Endometrial microvascular endothelial cells (primary cell): Measurements from ENCODE around the gene ZNF513. TPM values are rescaled to one million over a fixed set of nuclear protein-coding genes. Genes with fewer than 3 reads are reported as not detected.

Experiments
- in situ Hi-C: cut with HindIII; loops from 2 replicates; pipeline ENCODE4 v1.10.0; 2017; ENCODE audit warnings: low sequenced_read_pairs, low pct_unique_long_range_greater_than_20kb; ENCODE audit errors: inconsistent ontology term
- total RNA-seq: library from RNA; depleted of rRNA; stranded (reverse); fragments of >200 nt; gene quantifications from one replicate; pipeline ENCODE4 v1.2.3, GENCODE V29; 2015; ENCODE audit errors: inconsistent ontology term

The ZNF513 gene
- total RNA-seq, 1 donor from 2014 or later = 4.4 TPM

DNA sequence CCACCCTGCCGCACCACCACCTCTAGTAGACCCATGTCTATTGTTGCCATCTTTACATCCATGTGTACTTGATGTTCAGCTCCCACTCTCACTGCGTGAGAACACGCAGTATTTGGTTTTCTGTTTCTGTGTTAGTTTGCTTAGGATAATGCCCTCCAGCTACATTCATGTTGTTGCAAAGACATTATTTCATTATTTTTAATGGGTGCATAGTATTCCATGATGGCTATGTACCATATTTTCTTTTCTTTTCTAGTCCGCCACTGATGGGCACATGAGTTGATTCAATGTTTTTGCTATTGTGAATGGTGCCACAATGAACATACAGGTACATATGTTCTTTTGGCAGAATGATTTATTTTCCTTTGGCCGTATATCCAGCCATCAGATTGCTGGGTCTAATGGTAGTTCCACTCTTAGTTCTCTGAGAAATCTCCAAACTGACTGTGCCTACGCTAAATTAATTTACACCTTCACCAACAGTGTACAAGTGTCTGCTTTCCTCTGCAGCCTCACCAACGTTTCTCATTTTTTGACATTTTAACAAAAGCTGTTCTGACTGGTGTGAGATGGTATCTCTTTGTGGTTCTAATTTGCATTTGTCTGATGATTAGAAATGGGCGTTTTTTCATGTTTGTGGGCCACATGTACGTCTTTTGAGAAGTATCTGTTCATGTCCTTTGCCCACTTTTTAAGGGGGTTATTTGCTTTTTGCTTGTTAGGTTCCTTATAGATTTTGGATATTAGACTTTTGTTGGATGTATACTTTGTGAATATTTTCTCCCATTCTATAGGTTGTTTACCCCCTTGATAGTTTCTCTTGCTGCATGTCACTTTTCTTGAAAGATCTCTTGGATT is 10.5 kb upstream of the ZNF513 start:
- in situ Hi-C loops = no loop called here

DNA sequence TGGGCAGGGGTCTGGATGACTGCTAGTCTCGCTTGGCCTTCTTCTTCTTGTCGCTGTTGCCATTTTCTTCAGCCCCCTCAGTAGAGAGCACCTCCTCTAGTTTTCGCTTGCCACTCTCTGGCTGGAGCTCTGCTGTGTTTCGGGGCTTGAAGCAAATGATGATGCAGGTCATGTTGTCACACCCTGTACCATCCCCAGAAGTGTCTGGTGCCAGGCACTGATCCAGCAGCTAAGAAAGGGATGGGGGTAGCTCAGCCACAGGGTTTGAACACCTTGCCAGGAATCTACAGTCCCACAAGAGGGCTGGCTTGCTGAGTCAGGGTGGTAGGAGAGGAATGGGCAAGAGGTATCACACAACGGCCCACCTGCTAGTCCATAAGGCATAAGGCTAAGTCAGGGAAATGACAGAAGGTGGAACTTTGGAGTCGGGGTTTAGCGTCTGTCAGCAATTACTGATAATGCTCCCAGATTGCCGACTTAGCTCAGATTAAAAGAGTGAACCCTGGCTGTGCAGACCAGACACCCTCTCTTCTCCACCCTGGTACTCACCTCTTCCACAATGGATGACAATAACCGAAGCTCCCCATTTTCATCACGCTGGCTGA is 1.1 kb upstream of the ZNF513 start:
- in situ Hi-C loops = no loop called here

DNA sequence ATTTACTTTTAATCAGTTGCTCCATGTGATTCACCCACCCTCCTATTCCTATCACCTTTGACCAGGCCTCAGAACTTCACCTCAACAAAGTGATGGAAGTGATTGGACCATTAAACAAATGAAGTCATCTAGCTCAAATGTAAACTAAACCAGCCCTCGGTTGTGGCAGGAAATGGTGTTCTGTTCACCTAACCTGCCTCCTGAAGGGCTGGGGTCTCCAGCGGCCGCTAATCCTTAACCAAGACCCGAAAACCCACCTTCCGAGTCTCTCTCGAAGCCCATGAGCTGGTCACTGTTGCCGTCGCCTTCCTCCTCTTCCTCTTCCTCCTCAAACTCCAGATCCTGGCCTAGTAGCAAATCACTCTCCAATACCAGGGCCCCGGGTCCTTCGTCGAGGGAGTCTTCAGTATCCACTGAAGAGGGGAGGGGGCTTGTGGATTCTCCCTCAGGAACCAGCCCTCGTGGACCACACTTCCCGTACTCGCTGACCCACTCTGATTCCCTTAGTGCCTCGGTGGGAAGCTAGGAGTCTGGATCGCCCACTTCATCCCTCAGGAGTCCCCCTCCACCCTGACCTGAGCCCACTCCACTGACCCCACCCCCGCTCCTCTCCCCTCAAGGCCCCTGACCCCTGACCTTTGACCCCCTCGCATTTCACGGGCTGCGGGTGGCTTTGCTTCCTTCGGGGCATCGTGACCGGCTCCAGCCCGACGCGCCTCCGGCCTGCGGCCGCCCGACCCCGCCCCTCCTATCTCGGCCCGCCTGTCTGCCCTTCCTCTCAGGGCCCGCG is 503 bp downstream of the ZNF513 start:
- in situ Hi-C loops = no loop called here

DNA sequence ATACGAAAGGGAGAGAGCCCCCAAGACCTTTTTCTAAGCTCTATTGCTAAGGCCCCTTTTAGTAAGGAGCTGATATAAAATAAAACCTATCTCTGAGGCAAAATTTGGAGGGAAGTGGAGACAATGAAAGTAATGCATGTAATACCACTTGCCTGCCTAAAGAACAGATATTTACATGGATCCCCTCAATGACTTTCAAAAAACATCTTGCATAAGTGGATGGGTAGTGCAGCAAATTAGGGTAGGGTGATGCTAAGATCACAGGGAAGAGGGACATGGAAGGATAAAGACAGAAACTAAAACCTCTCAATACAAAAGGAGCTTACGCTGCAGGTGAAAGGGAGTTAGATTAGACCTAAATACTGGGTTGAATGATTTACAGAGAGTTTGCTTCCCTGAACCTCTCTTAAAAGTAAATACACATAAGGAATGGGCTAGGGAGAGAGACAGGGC is 1.1 kb downstream of the ZNF513 start:
- in situ Hi-C loops = no loop called here

DNA sequence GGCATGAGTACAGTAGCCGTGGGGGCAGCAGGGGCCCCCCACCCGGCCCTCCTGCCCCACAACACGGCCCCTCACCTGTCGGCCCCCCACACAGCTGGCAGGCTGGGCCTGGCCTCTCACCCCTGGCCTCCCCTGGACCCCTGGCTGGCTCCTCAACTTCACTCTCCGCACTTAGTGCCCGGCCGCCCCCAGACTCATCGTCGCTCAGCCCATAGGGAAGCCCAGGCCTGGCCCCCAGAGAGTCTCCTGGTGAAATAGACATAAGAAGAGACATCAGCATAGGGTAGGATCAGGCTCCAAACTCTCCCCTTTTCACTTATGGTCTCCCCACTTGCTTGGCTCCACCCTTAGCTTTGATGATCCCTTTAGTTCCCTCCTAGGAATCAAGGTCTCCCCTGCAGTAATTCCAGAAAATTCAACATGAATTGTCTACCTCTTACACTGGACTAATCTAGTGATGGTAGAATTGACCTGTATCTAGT is 1.7 kb downstream of the ZNF513 start:
- in situ Hi-C loops = no loop called here

DNA sequence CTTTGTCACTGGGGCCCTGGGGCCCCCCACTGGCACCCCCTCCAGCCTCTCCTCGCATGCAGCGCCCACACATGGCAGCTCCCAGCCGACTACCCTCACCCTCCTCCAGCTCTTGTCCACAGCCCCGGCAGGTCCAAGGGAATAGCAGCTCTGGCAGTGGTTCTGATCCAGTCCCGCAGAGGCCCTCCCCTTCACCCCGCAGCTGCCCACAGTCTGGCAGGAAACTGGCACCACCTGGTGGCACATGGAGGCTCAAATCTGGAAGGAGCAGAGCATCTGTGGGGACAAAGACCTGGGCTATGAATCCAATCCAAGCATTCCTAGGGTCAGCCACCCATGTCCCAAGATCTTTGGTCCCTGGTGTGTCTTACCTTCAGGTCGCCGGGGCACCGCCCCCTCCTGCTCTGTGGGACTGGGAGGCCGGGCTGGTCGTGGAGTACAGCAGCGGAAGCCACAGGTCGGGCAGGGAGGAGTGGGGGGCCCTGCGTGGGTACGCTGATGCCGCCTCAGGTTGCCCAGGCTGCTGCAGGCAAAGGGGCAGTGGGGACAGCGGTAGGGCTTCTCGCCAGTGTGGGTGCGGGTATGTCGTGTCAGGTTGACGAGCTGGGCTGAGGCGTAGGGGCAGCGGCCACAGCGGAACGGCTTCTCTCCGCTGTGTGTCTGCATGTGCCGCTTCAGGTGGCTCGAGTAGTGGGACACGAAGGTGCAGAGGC is 2.3 kb downstream of the ZNF513 start:
- in situ Hi-C loops = no loop called here

DNA sequence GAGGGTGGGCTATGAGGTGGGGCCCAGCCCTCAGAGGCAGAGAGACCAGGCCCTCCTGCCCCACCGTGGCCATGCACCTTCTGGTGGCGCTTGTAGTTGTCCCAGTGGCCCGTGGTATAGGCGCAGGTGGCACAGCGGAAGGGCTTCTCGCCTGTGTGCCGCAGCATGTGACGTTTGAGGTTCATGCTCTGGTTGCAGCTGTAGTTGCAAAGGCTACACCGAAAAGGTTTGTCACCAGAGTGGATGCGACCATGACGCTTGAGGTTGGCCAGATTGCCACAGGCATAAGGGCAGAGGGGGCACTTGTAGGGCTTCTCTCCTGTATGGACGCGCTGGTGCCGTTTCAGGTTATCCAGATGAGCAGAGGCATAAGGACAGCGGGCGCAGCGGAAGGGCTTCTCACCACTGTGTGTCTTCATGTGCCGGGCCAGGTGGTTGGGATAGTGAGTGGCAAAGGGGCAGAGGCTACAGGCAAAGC is 2.9 kb downstream of the ZNF513 start:
- in situ Hi-C loops = no loop called here

DNA sequence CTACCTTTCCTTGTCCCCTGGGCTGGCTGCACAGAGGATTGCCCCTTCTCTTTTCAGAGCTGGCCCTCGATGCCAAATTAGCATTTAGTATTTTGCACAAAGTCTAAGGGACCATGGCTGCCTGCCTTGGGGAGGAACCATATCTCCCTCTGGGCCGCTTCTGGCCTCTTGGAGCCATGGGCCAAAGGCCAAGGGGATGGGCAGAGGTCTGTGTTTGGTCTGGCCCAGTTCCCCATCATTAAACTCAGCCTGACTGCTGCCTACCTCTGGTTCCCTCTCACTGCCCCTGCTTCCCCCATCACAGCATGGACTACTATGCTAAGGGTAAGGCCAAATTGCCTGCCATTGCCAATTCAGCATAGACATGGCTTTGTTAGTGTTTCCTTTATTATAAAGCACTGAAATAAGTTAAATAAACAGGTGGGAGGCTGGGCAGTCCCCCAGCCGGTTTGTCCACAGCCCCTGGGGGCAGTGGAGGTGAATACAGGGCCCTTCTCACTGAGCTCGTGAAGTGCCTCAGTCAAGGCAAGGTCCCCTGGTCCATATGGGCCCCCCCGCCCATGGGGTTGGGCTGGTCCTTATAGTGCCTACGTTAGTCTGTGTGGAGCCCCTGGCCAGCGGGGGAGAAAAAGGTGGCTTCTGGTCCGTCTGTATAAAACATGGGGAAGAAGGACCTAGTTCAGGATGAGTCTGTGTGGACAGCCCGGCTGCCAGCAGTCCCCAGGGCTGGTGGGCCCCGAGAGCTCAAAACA is 3.5 kb downstream of the ZNF513 start:
- in situ Hi-C loops = no loop called here

DNA sequence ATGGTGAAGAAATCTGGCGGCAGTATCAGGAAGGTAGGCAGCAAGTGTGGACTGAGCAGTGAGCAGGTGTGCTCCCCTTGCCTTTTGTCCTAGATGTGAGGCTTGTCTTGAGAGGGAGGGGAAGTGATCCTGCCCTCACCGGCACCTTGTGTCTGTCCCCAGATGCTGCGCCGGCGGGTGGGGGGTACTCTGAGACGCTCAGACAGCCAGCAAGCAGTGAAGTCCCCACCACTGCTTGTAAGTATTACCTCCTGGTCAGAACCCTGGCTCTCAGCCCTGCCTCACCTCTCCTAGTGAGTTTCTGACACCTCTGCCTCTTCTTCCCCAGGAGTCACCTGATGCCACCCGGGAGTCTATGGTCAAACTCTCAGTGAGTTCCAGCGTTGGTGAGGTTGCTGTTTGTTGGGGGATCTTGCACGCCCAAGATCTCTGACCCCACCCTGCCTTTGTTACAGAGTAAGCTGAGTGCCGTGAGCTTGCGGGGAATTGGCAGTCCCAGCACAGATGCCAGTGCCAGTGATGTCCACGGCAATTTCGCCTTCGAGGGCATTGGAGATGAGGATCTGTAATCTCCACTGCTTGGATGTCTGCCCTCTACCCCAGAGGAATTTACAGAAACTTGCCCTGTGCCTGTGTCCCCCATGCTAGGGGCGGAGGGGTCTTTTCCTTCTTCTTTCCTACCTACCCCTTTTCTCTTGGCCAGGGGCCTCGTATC is 4.2 kb downstream of the ZNF513 start:
- in situ Hi-C loops = no loop called here

DNA sequence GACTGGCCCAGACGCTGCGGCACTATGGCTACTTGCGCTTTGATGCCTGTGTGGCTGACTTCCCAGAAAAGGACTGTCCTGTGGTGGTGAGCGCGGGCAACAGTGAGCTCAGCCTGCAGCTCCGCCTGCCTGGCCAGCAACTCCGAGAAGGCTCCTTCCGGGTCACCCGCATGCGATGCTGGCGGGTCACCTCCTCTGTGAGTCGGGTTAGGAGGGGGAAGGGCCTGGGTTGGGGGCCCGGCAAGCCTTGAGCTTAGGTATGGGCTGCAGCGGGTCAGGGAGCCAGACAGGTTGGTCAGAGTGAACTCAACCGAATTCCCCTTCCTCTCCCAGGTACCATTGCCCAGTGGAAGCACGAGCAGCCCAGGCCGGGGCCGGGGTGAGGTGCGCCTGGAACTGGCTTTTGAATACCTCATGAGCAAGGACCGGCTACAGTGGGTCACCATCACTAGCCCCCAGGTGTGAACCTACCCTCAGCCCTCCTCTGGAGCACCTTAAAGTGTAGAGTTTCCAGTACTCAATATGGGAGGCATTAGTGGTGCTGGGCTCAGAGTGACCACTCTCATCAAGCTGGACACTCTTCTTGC is 4.9 kb downstream of the ZNF513 start:
- in situ Hi-C loops = no loop called here

DNA sequence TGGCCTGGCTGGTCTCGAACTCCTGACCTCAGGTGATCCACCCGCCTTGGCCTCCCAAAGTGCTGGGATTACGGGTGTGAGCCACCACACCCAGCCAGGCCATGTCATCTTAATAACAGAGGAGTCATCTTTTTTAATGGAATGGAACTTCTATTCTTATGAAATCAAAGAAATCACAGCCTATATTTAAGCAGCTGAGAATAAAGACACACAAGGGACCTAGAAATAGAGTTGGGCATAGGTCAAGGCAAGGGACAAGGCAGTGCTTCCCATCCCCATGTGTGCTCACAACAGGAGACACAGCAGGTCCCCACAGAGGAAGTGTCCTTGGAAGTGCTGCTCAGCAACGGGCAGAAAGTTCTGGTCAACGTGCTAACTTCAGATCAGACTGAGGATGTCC is 7.0 kb downstream of the ZNF513 start:
- in situ Hi-C loops = no loop called here

DNA sequence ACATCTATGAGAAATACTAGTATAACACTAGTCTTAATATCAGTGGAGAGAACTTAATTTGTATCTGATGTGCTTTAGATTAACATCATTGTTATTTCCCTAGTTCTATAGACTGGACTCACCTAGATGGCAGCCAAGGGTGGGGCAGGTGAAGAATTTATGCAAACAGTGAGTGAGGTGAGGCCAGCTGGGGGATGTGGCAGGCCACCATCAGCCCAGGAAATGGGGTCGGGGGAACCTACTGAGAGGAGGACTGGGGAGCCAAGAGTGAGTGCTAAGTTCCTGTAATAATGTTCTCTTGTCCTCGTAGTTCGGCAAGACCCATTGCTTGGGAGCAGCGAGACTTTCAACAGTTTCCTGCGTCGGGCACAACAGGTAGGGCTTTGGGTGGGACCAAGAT is 7.6 kb downstream of the ZNF513 start:
- in situ Hi-C loops = no loop called here

DNA sequence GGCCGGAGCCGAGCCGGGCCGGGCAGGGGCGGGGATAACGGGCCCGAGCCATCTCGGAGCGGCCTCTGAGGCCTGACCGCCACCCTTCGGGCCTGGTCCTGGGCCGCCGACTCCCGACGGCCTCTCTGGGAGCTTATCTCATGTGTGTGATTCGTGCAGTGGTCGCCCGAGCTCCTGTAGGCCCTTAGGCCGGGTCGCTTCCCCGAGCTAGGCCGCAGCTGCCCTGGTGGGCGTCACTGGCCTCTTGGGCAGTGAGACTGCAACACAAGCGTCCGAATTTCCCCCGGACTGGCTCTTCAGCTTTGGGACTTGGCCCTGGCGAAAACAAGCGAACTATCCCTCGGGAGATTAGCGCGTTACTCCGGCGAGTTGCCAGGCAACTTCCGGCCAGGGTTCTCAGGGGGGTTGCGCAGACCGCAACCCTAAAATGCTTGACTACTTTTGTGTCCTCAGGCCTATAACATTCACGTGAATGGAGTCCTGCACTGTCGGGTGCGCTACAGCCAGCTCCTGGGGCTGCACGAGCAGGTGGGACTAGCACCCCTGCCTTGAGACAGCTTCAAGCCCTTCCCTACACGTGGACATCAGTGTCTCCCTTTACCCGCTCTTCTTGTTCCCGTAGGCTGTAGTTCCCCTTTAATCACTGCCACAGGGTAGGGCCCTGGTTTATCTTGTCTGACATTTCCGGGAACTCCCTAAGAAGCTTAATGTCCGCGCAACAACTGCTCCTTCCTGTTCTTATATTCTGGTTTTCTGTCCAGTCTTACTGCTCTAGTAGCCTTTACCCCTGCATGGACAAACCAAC is 9.5 kb downstream of the ZNF513 start:
- in situ Hi-C loops = no loop called here

DNA sequence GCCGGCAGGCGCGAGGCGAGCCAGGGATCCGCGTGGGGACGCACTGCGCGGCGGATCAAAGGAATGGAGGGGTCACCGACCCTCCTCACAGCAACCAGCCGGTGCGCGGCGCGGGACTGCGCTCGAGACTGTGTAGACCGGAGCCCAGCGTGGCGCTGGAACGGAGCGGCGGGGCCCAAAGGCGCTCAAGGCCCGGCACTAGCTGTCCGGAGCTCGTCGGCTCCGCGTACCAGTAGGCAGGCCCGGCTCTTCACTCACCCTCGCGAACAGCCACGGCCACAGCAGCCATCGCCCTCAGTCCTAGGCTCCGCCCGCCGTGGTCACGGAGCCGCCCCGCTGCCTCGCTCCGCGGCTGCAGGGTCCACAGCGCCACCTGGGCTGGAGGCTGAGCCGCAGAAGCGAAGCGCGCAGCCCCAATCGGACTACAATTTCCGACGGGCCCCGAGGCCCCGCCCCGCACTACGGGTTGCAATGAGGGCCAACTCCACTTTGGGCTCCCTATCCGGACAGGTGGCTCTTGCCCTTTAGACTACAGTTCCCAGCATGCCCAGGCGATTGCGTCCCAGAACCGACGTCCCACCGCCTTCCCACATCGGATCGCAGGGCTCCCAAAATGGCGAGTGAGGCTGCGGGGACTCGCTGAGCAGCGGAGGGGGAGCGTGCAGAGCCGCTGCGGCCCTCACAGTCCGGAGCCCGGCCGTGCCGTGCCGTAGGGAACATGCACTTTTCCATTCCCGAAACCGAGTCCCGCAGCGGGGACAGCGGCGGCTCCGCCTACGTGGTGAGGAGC is 10.3 kb downstream of the ZNF513 start, which contains the start of the genes EIF2B4 and SNX17:
Gene EIF2B4 (minus strand): TSS at position 313 of the 790 bp plus-strand sequence. CDS start 24 bp downstream, at position 289.
Gene SNX17 (plus strand): TSS at position 591 of the 790 bp plus-strand sequence. CDS start 128 bp downstream, at position 719.
- in situ Hi-C loops = no loop called here

DNA sequence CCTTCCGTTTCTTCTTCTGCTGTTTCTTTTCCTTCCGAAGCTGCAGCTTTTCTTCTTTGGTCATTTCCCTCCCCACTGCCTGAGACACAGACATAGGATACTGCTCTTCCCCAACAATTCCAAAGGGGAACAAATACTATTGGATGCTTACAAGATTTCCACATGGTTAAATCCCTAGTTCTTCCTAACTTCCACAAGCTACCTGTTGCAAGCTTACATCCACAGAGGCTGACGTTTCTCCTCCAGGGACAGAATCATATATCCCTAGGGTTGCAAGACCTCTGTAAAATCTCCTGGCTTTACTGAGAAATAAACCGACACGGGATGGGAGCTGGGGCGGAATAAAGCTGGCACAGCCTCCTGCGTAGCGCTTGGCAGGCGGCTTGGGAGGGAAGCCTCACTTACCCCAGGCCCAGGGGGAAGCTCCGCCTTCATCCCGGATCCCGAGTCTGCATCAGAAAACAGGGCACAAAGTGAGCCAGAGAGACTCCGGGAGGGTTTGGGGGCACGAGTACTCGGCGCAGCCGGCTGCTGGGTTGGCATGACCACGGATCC is 11.0 kb downstream of the ZNF513 start:
- in situ Hi-C loops = no loop called here
